Small intestine (tissue), 7 donors: ENCODE data around the gene TXNDC17. TPM values are rescaled to one million over a fixed set of nuclear protein-coding genes. Genes with fewer than 3 reads are reported as not detected.

ENCODE experiments used
- DNase-seq, 2 donors: peaks; one replicate each; pipeline versions ENCODE4 v3.0.0 to v3.0.0-alpha.2; 2013
- FAIRE-seq: peaks from 2 replicates; lab custom pipeline; 2012; peaks lifted over from hg19 to GRCh38; lab: Jason Lieb, UNC
- H3K27ac ChIP-seq, 3 donors: one replicate each; pipeline ENCODE4 v1.5.1; 2013; ENCODE audit warnings: low read length in 2 of 3, mild to moderate bottlenecking in 2 of 3, control low read depth in 1 of 3, inconsistent platforms in 1 of 3, low read depth in 1 of 3, moderate library complexity in 1 of 3
- H3K27me3 ChIP-seq, 3 donors: one replicate each; pipeline ENCODE4 v1.6.1; 2013; ENCODE audit warnings: low read length in 3 of 3, inconsistent platforms in 1 of 3; ENCODE audit not compliant: control insufficient read depth in 3 of 3, insufficient read depth in 3 of 3
- H3K36me3 ChIP-seq, 3 donors: one replicate each; pipeline ENCODE4 v1.6.1; 2013; ENCODE audit warnings: low read length in 3 of 3, inconsistent platforms in 1 of 3, low read depth in 1 of 3, mild to moderate bottlenecking in 1 of 3, moderate library complexity in 1 of 3; ENCODE audit not compliant: control insufficient read depth in 3 of 3, insufficient read depth in 2 of 3
- H3K4me1 ChIP-seq, 3 donors: one replicate each; pipeline ENCODE4 v1.6.1; 2013; ENCODE audit warnings: low read length in 2 of 3, inconsistent platforms in 1 of 3, low read depth in 1 of 3, mild to moderate bottlenecking in 1 of 3, moderate library complexity in 1 of 3; ENCODE audit not compliant: control insufficient read depth in 3 of 3, insufficient read depth in 2 of 3
- H3K4me3 ChIP-seq, 3 donors: one replicate each; pipeline ENCODE4 v1.5.1; 2013; ENCODE audit warnings: low read length in 3 of 3, control low read depth in 1 of 3, inconsistent platforms in 1 of 3, low read depth in 1 of 3, mild to moderate bottlenecking in 1 of 3, moderate library complexity in 1 of 3
- H3K9me3 ChIP-seq, 2 donors: one replicate each; pipeline ENCODE4 v1.6.1; 2013; ENCODE audit warnings: low read depth in 1 of 2, low read length in 1 of 2; ENCODE audit not compliant: control insufficient read depth in 2 of 2, insufficient read depth in 1 of 2
- WGBS, 3 donors: extraction: QIAGEN DNeasy Blood & Tissue Kit; methylation state at CpG; one replicate each; pipeline ENCODE4 v1.1.7; 2013; 5-methylcytosine and 5-hydroxymethylcytosine counted together
- polyA plus RNA-seq, 4 donors: library from polyadenylated mRNA; stranded (reverse) in 3 of 4; unstranded in 1 of 4; fragments of 200-250 nt in 3 of 4; fragments of 120-200 nt in 1 of 4; gene quantifications; one replicate each; pipeline versions ENCODE4 v1.2.1 to v1.2.3, GENCODE V29; 2013
- donor health status: healthy with polysubstance abuse.
- donor health status: control.
- donor health status: control.
- donor health status: Bipolar disorder and iron deficiency.
- donor health status: healthy.

TXNDC17 gene
- polyA plus RNA-seq, 4 donors, result 137 to 647 (median 322) TPM

DNA sequence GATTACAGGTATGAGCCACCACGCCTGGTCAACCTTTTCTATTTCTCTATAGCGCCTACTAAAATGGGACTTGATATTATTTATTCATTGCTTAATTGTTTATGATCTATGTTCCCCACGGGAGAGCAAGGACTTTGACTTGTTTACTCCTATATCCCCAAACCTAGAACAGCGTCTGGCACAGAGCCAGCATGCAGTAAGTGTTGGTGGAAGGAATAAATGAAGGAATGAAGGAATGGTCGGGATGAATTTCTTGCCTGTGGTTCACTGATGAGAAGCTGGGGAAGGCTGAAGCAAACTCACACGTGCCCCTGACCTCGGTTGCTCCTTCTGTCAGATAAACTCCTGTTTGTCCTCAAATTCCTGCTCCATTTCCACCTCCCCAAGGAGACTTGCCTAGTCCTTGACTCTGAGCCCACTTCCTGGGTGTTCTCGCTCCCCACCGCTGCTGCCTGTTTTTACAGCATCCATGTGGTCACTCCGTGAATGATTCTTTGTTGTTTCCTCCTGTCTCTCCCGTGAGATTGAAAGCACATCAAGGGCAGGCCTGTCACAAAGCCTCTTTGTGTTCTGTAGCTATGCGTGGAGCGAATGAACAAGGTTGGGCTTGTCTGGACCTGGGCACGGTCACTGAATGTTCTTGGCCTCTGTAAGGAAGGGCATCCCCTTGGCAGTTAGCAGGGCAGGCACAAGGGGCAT is 28.0 kb downstream of the TXNDC17 start:
- FAIRE-seq (no peak), DNase-seq (no peak)
- no peaks in the 10 kb centered on the region for H3K9me3 ChIP-seq
- no peaks in the 10 kb centered on the region for H3K4me1 ChIP-seq
- no peak overlapping the region for H3K27ac ChIP-seq
- no peaks in the 10 kb centered on the region for H3K27me3 ChIP-seq
- WGBS, 3 donors, result 45 to 73% (median 55%) methylated on average over 14 of the region's 14 CpGs
- H3K4me3 ChIP-seq, result no peak overlapping the region
- H3K36me3 ChIP-seq, result no peaks in the 10 kb centered on the region

DNA sequence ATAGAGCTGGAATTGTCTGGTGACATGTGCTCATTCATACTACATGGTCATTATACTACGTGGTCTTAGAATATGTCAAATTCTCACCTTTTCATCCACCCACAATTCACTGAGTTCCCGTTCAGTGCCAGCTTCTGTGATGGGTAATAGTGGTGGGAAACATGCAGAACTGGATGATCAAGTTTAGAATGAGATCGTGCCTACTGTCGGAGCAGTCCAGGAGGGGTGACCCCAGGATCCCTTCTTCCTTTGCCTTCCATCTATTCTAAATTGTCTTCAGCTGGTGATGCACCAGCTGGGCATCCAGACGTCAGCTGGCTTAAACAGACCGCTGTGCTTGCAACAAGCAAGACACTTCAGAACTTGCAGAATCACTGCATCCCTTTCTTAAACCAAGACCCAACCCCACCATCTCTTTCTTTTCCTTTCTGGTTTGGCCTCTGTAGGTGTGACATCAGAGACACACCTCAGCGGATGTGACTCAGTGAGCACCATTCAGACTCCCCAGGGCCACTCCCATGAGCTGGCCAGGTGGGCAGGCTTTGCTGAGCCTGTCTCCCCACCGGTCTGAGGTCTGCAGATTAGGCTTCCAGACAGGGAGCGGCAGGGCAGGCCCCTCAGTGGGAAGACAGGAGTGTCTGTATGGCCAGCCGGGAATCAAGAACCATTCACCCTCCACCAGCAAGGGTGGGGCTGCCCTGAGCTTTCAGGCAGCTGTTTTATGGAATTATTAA is 28.8 kb downstream of the TXNDC17 start:
- FAIRE-seq, result no peak
- DNase-seq, result no peak
- no peaks in the 10 kb centered on the region for H3K4me1 ChIP-seq
- H3K36me3 ChIP-seq, result no peaks in the 10 kb centered on the region
- no peak overlapping the region for H3K27ac ChIP-seq
- no peaks in the 10 kb centered on the region for H3K9me3 ChIP-seq
- H3K4me3 ChIP-seq, result no peak overlapping the region
- 55 to 74% (median 56%) methylated on average over 10 of the region's 10 CpGs for WGBS, 3 donors
- H3K27me3 ChIP-seq, result no peaks in the 10 kb centered on the region

DNA sequence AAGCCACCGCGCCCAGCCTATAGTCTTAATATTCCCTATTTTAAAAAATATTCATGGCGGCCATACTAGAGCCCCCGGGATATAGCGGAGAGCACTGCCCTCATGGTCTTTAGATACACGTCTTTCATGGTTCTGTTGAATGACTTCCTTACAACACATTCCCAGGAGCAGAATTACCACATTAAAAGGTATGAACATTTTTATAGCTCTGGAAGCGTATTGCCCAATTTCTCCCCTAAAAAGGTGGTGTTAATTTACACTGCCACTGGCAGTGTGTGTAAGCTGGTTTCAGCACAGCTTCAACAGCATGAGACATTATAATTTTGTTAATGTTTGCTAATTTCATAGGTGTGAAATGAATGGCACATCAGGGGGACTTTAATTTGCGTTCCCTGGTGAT is 29.7 kb downstream of the TXNDC17 start:
- Histone ChIP-seq H3K4me3 (no peak overlapping the region), H3K9me3 (no peaks in the 10 kb centered on the region), H3K27ac (no peak overlapping the region), H3K27me3 (no peaks in the 10 kb centered on the region), H3K4me1 (no peaks in the 10 kb centered on the region), H3K36me3 (no peaks in the 10 kb centered on the region)
- DNase-seq (no peak), FAIRE-seq (no peak)
- WGBS, 3 donors, result 92 to 94% (median 92%) methylated on average over 8 of the region's 8 CpGs

DNA sequence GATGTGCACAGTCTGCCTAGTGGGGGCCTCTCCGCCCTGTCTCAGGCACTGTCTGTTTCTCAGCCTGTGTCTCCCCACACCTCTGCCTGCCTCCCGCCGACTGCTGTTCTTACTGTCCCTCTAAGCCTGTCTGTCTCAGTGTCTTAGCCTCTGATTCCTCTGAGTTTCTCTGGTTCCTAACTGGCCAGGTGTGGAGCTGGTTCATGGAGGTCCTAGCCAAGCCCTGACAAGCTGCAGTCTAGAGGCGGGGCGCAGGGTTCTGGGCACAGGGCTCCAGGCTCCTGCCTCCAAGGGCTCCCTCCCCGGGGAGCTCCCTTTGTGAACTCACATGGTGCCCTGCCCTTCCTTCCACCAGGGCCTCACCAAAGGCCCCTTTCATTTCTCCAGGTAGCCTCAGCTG is 30.1 kb downstream of the TXNDC17 start:
- Histone ChIP-seq H3K9me3 (no peaks in the 10 kb centered on the region), H3K36me3 (no peaks in the 10 kb centered on the region), H3K27me3 (no peaks in the 10 kb centered on the region), H3K4me1 (no peaks in the 10 kb centered on the region), H3K27ac (no peak overlapping the region), H3K4me3 (no peak overlapping the region)
- DNase-seq (no peak), FAIRE-seq (no peak)
- 78 to 90% (median 79%) methylated on average over 6 of the region's 6 CpGs for WGBS, 3 donors

DNA sequence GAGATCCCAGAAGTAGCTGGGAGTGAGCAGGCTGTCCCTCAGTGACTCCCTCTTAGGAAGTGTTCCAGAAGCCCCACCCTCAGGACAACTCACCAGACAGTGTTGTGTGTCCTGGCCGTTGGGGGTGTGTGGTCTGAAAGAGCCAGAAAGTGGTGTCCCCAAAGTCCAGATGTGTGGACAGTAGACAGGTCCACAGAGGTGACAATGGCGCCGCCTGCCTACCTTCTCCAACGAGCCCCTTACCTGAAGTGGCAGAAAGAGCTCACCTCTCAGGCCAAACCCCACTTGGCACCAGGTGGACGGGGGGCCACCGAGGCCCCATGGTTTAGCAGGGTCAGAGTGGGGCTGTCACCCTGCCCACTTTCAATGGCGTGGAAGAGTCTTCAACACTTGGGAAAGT is 30.6 kb downstream of the TXNDC17 start:
- H3K9me3 ChIP-seq, result no peaks in the 10 kb centered on the region
- FAIRE-seq (no peak), DNase-seq (no peak)
- H3K27me3 ChIP-seq, result no peaks in the 10 kb centered on the region
- no peak overlapping the region for H3K27ac ChIP-seq
- 83 to 87% (median 84%) methylated on average over 7 of the region's 7 CpGs for WGBS, 3 donors
- H3K4me1 ChIP-seq, result no peaks in the 10 kb centered on the region
- H3K36me3 ChIP-seq, result no peaks in the 10 kb centered on the region
- no peak overlapping the region for H3K4me3 ChIP-seq

DNA sequence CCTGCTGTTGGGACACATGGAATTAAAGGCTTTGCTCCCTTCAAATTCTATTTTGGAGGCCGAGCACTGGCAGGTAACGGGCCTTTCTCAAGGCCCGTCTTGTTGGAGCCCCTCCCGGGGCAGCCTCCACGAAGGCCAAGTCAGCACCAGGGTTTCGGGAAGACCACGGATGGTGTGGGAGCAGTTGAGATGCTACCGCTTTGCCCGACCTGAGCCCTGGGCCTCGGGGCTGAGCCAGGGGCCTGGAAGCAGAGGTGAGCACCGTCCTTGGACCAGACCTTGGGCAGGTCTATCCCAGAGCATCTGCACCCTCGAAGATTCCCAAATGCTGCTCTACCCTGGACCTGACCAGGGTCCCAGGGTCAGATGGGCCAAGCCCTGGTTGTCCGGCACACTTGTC is 33.7 kb downstream of the TXNDC17 start:
- no peaks in the 10 kb centered on the region for H3K36me3 ChIP-seq
- no peak overlapping the region for H3K4me3 ChIP-seq
- FAIRE-seq (no peak), DNase-seq (no peak)
- H3K27me3 ChIP-seq, result peaks cover 0 to 6% (median 4%) of the 10 kb centered on the region in 3 donors
- H3K27ac ChIP-seq, result no peak overlapping the region
- WGBS, 3 donors, result 91 to 94% (median 93%) methylated on average over 13 of the region's 13 CpGs
- no peaks in the 10 kb centered on the region for H3K4me1 ChIP-seq
- no peaks in the 10 kb centered on the region for H3K9me3 ChIP-seq

DNA sequence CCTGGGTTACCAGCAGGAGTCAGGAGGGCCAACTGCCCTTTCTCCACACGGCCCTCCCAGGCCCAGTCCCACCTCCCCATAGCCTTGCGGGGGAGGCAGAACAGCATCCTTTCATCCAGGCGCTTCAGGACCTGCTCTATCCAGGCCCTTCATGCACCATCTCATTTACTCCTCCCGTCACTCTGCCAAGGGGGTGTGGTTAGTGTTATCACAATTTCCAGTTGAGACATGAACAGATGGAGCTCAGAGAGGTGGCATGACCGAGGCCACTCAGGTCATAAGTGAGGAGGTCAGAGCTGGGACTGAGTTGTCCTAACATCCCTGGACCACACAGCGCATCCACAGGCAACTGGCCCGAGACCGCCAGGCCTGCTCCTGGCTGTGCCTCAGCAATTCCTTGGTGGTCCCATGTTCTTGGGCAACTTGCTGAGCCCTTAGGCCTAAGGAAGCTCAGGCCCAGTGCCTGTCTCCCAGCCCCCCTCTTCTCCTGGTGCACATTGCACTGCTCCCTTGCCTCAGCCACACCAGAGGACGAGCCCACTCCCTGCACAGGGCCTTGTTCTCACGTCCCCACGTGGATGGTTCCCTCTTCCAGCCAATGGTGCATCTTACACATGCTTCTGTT is 34.5 kb downstream of the TXNDC17 start:
- WGBS, 3 donors, result 72 to 75% (median 75%) methylated on average over 11 of the region's 11 CpGs
- no peaks in the 10 kb centered on the region for H3K4me1 ChIP-seq
- H3K36me3 ChIP-seq, result no peaks in the 10 kb centered on the region
- no peaks in the 10 kb centered on the region for H3K9me3 ChIP-seq
- H3K4me3 ChIP-seq, result no peak overlapping the region
- DNase-seq (no peak), FAIRE-seq (no peak)
- no peak overlapping the region for H3K27ac ChIP-seq
- H3K27me3 ChIP-seq, result peaks cover 0 to 6% (median 4%) of the 10 kb centered on the region in 3 donors

DNA sequence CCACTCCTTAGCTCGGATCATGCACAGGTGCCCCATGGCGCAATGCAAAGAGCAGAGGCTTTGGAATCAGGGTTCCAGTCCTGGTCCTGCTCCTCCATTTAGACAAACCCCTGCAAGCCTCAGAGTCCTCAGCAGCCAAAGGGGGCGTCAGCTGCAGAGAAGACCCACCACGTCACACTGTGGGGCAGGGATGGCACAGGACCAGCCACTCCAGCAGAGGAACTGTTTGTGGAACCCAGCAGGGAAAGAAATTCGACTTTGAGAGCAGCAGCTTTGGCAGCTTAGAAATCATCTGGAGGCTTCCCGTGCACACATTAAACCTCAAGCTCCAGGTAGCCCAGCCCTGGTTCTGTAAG is 35.9 kb downstream of the TXNDC17 start:
- Histone ChIP-seq H3K9me3 (no peaks in the 10 kb centered on the region), H3K27me3 (peaks cover 0 to 6% (median 4%) of the 10 kb centered on the region in 3 donors), H3K4me3 (no peak overlapping the region), H3K36me3 (no peaks in the 10 kb centered on the region), H3K27ac (no peak overlapping the region), H3K4me1 (no peaks in the 10 kb centered on the region)
- FAIRE-seq (no peak), DNase-seq (no peak)
- WGBS, 3 donors, result 66 to 74% (median 66%) methylated on average over 6 of the region's 6 CpGs
